Suprapubic skin (tissue), 4 donors: ENCODE data around the gene ENKUR. TPM values are rescaled to one million over a fixed set of nuclear protein-coding genes. Genes with fewer than 3 reads are reported as not detected.

Source experiments
- DNase-seq, 2 donors: peaks; one replicate each; pipeline ENCODE4 v3.0.0-alpha.2; 2019; ENCODE audit warnings: low spot score in 2 of 2
- H3K27ac ChIP-seq: fragments of 200-600 bp; sonication (generic); one replicate; pipeline ENCODE4 v1.5.1; 2019
- H3K27me3 ChIP-seq: fragments of 200-600 bp; sonication (generic); one replicate; pipeline ENCODE4 v1.5.1; 2019
- H3K36me3 ChIP-seq: fragments of 200-600 bp; sonication (generic); one replicate; pipeline ENCODE4 v1.5.1; 2019
- H3K4me1 ChIP-seq: fragments of 200-600 bp; sonication (generic); one replicate; pipeline ENCODE4 v1.5.1; 2019
- H3K4me3 ChIP-seq: fragments of 200-600 bp; sonication (generic); one replicate; pipeline ENCODE4 v1.5.1; 2019; ENCODE audit warnings: mild to moderate bottlenecking
- H3K9me3 ChIP-seq: fragments of 200-600 bp; sonication (generic); one replicate; pipeline ENCODE4 v1.5.1; 2019
- EP300 ChIP-seq: sonication (generic); formaldehyde crosslinking; IDR thresholded peaks from one replicate; pipeline ENCODE4 v1.6.1; 2017; ENCODE audit warnings: antibody characterized with exemption
- POLR2A ChIP-seq, 2 donors: fragments of 450-650 bp; IDR thresholded peaks; one replicate each; pipeline ENCODE4 v1.6.1; 2017; ENCODE audit warnings: antibody characterized with exemption in 2 of 2, mild to moderate bottlenecking in 2 of 2, moderate library complexity in 2 of 2
- POLR2AphosphoS5 ChIP-seq, 3 donors: sonication (generic); formaldehyde crosslinking; IDR thresholded peaks; one replicate each; pipeline ENCODE4 v1.6.1; 2017; ENCODE audit warnings: antibody characterized with exemption in 3 of 3
- WGBS: methylation state at CpG from one replicate; pipeline ENCODE4 v1.1.5; 2018; 5-methylcytosine and 5-hydroxymethylcytosine counted together
- total RNA-seq, 4 donors: library from RNA; depleted of rRNA; stranded (reverse); fragments of >200 nt; gene quantifications; one replicate each; pipeline ENCODE4 v1.1.0, GENCODE V29; 2016
- TF ChIP-seq, protein P1 (sequence below), 2 donors: fragments of 200-600 bp in 1 of 2; fragments of 450-650 bp in 1 of 2; sonication (generic) in 1 of 2; IDR thresholded peaks; one replicate each; pipeline ENCODE4 v1.5.1; 2016 to 2019; ENCODE audit warnings: antibody characterized with exemption in 2 of 2, mild to moderate bottlenecking in 1 of 2, moderate library complexity in 1 of 2

The ENKUR gene
- total RNA-seq, 4 donors from 2014 or later: not detected

DNA sequence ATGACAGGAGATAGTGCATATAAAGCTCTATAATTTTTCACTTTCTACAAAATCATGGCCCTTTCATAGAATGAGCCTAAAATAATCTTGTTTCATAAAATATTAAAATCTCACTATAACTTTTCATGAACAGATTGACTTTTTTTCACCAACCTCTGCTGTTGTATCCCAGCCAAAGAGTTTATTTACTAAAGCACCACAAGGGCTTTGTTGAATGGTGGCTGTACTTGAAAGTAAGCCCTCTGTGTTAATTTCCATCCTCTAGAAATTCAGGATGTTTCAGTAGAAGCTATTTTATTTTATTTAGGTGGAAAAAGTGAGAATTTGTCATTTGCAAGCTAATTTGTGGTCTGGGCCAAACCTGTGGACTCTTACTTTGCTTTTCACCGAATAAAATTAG is 30.7 kb upstream of the ENKUR start:
- peaks cover 16% of the 10 kb centered on the region for H3K4me1 ChIP-seq
- WGBS: 62% methylated on average over 1 of the region's 1 CpG
- no peaks in the 10 kb centered on the region for H3K27me3 ChIP-seq
- H3K9me3 ChIP-seq: no peaks in the 10 kb centered on the region
- H3K36me3 ChIP-seq: no peaks in the 10 kb centered on the region
- TF ChIP-seq POLR2A (IDR thresholded peaks at IDR 0.05) (no peak), POLR2AphosphoS5 (IDR thresholded peaks at IDR 0.05) (no peak), EP300 (no peak)
- TF ChIP-seq, protein P1, sequence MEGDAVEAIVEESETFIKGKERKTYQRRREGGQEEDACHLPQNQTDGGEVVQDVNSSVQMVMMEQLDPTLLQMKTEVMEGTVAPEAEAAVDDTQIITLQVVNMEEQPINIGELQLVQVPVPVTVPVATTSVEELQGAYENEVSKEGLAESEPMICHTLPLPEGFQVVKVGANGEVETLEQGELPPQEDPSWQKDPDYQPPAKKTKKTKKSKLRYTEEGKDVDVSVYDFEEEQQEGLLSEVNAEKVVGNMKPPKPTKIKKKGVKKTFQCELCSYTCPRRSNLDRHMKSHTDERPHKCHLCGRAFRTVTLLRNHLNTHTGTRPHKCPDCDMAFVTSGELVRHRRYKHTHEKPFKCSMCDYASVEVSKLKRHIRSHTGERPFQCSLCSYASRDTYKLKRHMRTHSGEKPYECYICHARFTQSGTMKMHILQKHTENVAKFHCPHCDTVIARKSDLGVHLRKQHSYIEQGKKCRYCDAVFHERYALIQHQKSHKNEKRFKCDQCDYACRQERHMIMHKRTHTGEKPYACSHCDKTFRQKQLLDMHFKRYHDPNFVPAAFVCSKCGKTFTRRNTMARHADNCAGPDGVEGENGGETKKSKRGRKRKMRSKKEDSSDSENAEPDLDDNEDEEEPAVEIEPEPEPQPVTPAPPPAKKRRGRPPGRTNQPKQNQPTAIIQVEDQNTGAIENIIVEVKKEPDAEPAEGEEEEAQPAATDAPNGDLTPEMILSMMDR (IDR thresholded peaks at IDR 0.05): no peak
- H3K27ac ChIP-seq: no peak overlapping the region
- no peak for DNase-seq
- no peak overlapping the region for H3K4me3 ChIP-seq

DNA sequence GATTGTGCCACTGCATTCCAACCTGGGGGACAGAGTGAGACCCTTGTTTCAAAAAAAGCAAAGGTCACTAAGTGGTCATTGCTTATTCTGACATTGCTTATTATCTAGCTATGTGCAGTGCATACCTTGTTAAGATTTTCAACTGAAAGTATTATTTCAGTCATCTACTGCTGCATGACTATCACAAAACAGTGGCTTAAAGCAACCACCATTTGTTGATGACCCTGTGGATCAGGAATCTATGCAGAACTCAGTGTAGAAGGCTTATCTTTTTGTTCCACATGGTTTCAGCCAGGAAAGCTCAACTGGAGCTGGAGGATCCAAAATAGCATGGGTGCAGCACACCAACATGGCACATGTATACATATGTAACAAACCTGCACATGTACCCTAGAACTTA is 23.6 kb upstream of the ENKUR start:
- H3K27me3 ChIP-seq: no peaks in the 10 kb centered on the region
- H3K36me3 ChIP-seq: no peaks in the 10 kb centered on the region
- H3K9me3 ChIP-seq: no peaks in the 10 kb centered on the region
- H3K4me1 ChIP-seq: no peaks in the 10 kb centered on the region
- no peak overlapping the region for H3K4me3 ChIP-seq
- TF ChIP-seq EP300 (no peak), POLR2A (IDR thresholded peaks at IDR 0.05) (no peak), POLR2AphosphoS5 (IDR thresholded peaks at IDR 0.05) (no peak)
- TF ChIP-seq, protein P1 (IDR thresholded peaks at IDR 0.05): no peak
- H3K27ac ChIP-seq: no peak overlapping the region
- DNase-seq: no peak

DNA sequence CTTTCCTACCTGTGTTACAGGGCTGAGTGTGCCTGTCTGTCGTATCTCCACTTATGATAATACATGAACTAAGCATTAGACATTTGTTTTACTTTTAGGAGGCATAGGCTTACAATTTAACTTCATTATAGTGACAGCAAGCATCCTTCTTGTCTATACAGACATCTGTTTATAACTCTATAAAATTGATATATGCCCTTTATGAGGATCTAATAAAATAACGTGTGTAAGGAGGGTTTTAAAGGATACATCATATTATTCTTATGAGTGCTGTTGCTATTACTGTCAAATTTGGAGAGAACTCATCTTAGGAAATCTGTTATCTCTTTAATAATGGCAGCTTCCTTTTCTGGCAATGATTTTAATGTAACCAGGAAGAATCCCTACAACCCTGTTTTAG is 22.4 kb upstream of the ENKUR start:
- H3K4me3 ChIP-seq: no peak overlapping the region
- WGBS: 71% methylated on average over 2 of the region's 2 CpGs
- TF ChIP-seq EP300: no peak
- TF ChIP-seq, protein P1 (IDR thresholded peaks at IDR 0.05): no peak
- TF ChIP-seq POLR2AphosphoS5 (IDR thresholded peaks at IDR 0.05): no peak
- no peak for TF ChIP-seq POLR2A (IDR thresholded peaks at IDR 0.05)
- H3K4me1 ChIP-seq: no peaks in the 10 kb centered on the region
- no peaks in the 10 kb centered on the region for H3K27me3 ChIP-seq
- no peak for DNase-seq
- H3K27ac ChIP-seq: no peak overlapping the region
- no peaks in the 10 kb centered on the region for H3K36me3 ChIP-seq
- no peaks in the 10 kb centered on the region for H3K9me3 ChIP-seq

DNA sequence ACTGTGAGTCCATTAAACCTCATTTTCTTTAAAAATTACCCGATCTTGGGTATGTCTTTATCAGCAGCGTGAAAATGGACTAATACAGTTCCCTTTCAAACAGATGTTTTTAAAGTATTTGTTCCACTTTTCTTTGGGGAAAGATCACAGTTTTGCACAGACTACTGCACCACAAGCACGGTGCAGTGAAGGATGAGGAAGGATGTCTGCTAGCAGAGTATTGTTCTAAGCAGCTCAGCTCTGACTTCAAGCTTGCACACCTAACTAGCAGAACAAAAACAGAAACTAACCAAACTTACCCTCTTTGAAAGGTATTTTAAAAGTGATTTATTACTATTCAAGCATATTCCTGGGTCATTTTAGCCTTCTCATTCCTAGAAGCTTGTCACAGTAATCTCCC is 20.4 kb upstream of the ENKUR start:
- Histone ChIP-seq H3K4me1 (no peaks in the 10 kb centered on the region), H3K4me3 (no peak overlapping the region), H3K36me3 (no peaks in the 10 kb centered on the region), H3K9me3 (no peaks in the 10 kb centered on the region), H3K27ac (no peak overlapping the region), H3K27me3 (no peaks in the 10 kb centered on the region)
- 47% methylated on average over 3 of the region's 3 CpGs for WGBS
- TF ChIP-seq, protein P1 (IDR thresholded peaks at IDR 0.05): no peak
- no peak for TF ChIP-seq POLR2A (IDR thresholded peaks at IDR 0.05)
- no peak for TF ChIP-seq EP300
- TF ChIP-seq POLR2AphosphoS5 (IDR thresholded peaks at IDR 0.05): no peak
- no peak for DNase-seq

DNA sequence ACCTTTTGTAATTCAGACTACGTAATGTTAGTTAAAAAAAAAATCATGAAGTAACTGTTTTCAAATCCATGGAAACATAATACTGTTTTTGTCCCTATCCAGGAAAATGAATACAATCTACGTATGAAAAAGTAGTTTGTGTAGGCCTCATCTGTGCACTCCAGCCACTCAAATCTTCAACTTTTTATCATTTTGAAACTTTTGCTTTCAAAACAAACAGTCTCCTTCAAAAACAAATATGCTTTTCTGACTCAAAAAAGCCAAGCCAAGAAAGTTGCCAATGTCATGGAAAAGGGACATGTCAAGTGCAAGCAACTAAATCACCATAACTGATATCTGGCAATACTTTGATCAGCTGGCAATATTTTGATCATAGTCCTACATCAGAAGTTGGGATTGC is 13.6 kb upstream of the ENKUR start:
- H3K27ac ChIP-seq: no peak overlapping the region
- no peaks in the 10 kb centered on the region for H3K27me3 ChIP-seq
- peaks cover 7% of the 10 kb centered on the region for H3K4me1 ChIP-seq
- H3K9me3 ChIP-seq: no peaks in the 10 kb centered on the region
- TF ChIP-seq, protein P1 (IDR thresholded peaks at IDR 0.05): no peak
- TF ChIP-seq POLR2A (IDR thresholded peaks at IDR 0.05) (no peak), POLR2AphosphoS5 (IDR thresholded peaks at IDR 0.05) (no peak), EP300 (no peak)
- no peaks in the 10 kb centered on the region for H3K36me3 ChIP-seq
- 94% methylated on average over 2 of the region's 2 CpGs for WGBS
- DNase-seq: no peak
- no peak overlapping the region for H3K4me3 ChIP-seq
